ENCODE measurements around the gene UNC13D.
"Not testable (repeated sequence)": the region's sequence is repeated elsewhere in the genome, so short reads cannot be mapped to it uniquely, and the experiment has no call there.

The UNC13D gene

DNA sequence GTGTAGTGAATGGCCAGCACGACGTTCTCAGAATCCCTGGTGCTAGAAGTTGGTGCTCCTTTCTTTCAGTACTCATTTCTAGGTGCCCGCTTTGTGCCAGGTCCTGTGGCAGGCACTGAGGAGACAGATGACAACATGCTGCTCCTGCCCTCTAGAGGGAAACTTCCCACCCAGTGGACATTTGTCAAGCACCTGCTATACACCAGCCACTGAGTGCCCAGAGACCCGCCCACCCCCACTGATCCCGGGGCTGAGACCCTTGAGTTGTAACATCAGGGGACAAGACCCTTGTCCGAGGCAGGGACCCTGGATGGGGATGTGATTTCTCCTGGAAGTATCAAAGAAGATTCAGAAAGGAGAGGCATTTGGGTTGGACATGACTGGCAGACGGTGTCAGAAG is 25.1 kb downstream of the UNC13D start:
- DNase-seq: no peak

DNA sequence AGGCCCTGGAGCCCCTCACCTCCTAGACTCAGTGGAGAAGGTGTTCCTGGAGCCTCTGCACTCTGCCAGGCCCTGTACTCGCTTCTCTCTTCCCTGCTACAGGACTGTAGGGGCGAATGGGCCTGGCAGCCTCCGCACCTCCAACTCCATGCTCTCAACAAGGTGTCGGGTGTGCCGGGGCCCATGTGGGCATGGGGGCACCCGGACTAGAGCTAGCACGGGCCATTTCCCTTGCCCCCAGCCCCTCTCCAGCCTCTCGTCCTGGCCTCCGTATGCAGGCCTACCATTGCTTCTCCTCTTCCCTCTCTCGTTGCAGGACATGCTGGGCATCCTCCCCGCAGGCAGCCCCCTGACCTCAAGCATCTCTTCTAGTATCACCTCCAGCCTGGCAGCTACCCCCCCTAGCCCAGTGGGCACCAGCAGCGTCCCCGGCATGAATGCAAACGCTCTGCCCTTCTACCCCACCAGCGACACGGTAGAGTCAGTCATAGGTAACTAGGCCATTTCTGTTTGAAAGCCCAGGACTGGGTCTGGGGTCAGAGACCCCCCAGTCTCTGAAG is 25.8 kb downstream of the UNC13D start:
- DNase-seq: no peak

DNA sequence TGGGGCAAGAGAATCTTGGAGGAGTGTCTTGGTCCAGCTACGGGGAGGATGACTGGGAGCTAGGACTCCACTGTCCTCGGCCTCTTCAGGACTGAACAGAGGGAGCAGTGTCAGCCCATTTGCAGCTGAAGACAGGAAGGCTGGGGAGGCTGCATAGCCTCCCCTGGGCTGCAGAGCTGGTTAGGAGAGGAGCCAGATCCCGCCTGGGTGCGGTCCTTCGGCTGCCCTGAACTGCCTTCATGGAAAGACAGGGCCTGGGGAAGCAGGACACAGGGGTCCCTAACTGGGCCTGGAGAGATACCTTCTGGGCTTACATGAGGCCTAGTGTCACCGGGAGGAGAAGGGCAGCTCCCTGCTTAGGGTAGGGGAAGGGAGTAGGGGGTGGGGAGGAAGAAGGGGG is 26.6 kb downstream of the UNC13D start:
- DNase-seq: no peak

DNA sequence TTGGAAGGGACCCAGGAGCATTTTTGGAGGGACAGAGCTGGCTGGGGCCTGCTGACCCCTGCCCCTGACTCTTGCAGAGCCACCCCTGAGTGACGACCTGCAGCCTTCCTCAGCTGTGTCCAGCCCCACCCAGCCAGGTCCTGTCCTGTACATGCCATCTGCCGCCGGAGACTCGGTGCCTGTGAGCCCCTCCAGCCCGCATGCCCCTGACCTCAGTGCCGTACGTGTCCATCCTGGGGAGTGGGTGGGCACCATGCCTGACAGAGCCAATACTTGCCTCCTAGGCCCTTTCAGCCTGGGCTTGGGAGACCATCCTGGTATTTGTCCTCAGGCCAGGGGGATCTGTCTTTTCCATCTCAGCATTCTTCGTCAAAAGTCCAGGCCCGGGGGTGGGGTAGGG is 27.5 kb downstream of the UNC13D start:
- DNase-seq: no peak

DNA sequence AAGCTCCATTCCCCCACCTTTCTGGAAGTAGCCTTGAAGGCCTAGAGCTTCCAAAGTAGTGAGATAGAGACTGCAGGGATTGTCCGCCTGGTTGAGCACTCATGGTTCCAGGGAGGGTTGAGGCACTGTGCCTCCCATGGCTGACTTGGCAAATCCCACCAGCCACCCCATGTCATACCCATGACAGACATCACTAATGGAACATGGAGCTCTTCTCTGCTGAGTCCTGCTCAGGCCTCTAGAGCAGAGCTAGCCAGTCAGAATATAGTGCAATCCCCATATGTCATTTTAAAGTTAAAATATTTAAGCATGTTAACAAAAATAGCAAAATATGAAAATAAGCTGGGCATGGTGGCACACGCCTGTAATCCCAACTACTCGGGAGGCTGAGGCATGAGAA is 28.8 kb downstream of the UNC13D start:
- no peak for DNase-seq

DNA sequence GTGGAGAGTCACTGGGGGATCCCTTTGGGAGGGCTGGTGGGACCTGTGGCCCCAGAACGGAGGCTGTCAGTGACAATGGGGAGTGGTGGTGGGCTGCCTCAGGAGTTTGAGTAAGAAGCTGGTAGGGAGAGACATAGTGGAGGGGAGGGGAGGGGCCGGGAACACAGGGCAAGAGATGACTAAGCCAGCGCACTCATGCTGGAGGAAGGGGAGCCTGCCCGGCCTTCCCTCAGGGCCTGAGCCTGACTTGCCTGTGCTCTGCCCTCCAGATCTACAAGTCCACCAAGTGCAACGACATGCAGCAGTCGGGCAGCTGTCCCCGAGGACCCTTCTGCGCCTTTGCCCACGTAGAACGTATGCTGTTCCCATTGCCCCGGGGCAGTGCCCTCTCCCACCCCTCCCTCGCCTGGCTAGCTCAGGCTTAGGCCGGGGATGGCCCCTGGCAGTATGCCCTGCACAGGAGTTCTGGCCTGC is 29.3 kb downstream of the UNC13D start:
- DNase-seq: no peak

DNA sequence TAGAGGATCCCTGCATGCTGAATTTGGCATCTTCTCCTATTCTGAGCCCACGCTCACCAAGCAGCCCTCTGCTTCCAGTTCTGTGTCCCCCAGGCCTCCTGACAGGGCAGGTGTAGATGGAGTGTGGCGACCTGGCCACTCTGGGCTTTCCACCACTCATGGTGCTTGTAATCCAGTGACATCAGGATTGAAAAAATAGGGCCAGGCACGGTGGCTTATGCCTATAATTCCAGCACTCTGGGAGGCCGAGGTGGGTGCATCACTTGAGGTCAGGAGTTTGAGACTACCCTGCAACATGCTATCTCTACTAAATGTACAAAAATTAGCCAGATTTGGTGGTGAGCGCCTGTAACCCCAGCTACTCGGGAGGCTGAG is 30.2 kb downstream of the UNC13D start:
- DNase-seq: no peak

DNA sequence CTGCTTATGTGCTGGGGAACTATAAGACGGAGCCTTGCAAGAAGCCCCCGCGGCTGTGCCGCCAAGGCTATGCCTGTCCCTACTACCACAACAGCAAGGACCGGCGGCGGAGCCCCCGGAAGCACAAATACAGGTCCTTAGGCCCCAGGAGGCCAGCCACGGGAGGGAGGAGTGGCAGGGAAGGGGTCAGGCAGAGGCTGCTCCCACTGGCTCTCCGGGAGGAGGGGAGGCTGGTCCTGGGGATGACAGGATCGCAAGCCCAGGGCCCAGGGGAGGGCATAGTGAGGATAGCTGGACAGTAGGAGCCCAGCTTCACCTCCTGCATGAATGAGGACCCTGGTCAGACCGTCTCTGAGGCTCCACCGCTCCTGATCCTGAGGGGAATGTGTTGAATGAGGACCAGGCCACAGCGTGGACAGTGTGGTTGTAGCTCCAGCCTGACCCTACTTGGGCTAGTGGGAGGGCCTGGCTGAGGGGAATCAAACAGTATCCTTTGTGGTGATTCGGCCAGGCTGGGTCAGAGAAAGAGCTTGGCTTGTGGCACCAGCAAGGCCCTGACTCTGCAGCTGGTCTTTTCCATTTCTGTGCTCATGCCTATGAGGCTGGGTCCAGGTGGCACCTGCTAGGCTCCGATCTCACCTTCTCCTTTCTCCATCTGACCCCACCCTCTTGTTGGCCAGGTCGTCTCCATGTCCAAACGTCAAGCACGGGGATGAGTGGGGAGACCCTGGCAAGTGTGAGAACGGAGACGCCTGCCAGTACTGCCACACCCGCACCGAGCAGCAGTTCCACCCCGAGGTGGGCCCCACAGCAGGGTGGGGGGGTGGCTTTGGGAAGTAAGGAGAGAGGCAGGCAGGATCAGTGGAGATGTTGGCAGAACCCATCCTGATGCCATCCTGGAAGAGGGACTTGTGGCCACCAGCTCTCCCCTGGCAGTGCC is 30.9 kb downstream of the UNC13D start:
- no peak for DNase-seq

DNA sequence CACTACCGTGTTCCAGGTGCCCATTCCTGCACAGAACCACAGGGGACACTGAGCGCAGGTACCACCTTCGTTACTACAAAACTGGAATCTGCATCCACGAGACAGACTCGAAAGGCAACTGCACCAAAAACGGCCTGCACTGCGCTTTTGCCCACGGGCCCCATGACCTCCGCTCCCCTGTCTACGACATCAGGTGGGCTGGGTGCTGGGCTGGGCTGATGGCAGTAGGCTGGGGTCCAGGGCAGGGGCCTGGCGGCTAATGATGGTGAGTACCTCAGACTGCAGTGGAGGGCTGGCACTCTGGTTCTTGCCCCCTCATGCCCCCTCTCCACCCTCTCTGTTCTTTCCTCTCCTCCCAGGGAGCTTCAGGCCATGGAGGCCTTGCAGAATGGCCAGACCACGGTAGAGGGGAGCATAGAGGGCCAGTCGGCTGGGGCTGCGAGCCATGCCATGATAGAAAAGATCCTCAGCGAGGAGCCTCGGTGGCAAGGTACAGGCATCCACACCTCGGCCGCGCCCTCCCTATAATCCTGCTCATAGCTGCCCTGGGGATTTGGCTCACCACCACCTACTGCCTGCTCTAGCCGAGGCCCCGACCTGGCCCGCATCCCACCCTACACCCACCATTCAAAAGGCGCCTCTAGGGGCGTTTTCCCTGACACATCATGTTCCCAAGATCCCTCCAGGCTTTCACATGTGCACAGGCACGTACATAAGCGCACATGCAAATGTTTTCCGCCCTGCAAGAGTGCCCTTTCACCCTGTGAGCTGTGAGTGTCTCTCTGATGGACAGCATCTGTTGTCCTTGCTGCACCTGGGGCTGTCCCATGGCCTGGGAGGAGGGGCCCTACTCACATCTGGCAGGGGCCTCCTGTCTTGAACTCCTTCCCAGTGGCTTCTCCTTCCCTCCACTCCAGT is 31.8 kb downstream of the UNC13D start:
- no peak for DNase-seq

DNA sequence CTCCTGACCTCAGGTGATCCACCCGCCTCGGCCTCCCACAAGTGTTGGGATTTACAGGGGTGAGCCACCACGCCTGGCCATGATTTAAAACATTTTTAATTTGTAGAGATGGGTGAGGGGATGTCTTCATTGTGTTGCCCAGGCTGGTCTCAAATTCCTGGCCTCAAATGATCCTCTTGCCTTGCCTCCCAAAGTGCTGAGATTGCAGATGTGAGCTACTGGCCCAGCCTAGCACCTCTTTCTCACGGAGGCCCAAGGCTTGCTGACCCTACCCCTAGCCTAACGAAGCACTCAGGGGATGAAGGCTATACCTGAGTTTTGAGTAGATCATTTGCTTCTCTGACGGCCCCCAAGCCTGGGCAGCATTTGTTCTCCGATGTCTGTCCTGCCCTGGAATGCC is 33.0 kb downstream of the UNC13D start:
- no peak for DNase-seq

DNA sequence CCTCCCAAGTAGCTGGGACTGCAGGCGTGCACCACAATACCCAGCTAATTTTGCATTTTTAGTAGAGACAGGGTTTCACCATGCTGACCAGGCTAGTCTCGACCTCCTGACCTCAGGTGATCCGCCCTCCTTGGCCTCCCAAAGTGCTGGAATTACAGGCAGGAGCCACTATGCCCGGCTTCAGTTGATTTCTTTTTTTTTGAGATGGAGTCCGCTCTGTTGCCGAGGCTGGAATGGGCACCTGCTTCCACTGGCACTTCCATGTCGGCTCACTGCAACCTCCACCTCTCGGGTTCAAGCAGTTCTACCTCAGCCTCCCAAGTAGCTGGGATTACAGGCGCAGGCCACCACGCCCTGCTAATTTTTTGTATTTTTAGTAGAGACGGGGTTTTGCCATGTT is 33.4 kb downstream of the UNC13D start:
- not testable (repeated sequence) for DNase-seq

DNA sequence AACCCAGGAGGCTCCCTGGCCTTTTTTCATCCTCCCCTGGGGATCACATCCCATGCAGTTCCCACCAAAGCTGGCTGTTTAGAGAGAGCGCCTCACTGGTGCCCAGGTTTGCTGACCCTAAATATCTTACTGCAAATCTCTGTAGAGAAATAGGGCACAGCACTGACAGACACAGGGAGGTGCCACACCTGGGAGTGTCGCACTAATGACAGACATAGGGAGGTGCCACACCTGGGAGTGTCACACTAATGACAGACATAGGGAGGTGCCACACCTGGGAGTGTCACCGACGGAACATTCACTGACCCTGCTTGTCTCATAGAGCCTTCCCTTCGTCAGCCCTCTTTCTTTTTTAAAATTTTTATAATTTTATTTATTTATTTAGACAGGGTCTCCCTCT is 34.0 kb downstream of the UNC13D start:
- DNase-seq: no peak

DNA sequence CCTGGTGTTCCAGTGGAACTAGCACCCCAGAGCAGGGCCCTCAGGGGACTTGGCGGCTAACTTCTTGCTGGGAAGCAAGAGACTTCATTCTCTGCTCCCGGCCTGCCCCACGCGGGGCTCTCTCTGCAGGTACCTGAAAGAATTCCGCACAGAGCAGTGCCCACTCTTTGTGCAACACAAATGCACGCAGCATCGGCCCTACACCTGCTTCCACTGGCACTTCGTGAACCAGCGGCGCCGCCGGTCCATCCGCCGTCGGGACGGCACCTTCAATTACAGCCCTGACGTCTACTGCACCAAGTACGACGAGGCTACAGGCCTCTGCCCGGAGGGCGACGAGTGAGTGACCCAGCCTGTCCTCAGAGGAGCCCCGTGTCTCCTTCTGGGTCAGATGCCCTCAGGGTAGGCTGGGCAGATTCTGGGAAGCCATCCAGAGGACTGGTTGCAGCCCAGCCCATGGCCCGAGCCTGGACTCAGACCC is 34.5 kb downstream of the UNC13D start:
- no peak for DNase-seq

DNA sequence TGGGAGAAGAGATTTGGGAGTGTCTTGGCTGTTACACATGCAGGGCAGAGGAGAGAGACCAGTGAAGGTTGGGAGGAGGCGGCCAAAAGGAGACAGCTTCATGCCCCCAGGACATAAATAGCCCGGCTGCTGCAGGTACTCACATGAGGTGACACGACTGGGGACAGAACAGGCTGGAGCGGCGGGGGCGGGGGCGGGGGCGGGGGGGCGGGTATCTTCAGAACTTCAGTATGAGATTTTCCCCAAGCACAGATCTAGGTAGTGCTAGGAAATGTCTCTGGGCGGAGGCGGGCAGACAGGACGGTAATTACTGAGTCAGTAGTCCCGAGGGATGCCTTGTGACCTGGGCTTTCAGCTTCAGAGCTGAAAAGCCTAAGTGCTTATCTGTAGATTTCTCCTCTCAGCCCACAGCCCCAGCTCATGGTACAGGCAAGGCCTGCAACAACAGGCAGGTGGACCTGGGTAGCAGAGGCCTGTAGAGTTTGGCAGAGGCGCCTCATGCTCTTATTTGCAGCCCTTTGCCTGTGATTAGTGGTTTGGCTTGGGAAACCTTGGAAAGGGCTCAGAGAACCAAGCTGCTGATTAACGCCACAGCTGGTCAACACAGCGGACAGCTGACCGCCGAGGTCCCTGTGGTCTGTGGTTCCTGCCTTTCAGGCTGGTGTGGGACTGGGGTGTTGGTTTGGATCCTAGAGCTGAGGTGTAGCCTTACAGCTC is 35.1 kb downstream of the UNC13D start:
- DNase-seq: no peak

DNA sequence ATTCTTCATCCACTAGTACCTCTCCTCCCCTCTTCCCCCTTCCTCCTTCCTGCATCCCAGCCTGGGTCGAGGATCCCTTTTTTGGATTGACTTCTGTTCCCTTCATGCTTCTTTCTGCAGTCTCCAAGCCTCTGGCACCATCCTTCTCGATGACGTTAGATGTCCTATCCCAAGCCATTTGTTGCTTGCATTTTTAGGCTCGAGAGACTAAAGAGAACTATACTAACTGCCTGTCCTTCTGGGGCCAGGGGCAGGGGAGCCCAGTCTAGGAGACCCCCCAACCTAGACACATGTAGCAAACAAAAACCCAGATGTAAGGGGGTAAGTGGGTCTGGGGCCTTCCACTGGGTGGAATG is 35.7 kb downstream of the UNC13D start:
- DNase-seq: no peak

DNA sequence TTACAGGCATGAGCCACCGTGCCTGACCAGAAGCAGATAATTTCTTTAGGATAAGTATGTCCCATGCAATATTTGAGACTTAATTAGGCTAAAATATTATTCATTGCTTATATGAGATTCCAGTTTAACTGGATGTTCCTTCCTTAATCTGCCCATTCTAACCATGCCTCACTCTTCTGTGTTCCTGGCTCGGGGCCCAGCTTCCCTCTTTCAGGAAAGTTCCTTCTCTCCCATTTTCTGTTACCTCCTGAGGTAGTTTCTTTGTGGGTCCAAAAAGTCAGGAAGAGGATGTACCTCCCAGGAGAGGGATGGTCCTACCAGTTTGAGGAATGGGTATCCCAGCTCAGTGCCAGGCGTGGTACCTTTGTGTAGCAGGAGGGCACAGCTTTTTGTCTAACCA is 36.3 kb downstream of the UNC13D start:
- no peak for DNase-seq

DNA sequence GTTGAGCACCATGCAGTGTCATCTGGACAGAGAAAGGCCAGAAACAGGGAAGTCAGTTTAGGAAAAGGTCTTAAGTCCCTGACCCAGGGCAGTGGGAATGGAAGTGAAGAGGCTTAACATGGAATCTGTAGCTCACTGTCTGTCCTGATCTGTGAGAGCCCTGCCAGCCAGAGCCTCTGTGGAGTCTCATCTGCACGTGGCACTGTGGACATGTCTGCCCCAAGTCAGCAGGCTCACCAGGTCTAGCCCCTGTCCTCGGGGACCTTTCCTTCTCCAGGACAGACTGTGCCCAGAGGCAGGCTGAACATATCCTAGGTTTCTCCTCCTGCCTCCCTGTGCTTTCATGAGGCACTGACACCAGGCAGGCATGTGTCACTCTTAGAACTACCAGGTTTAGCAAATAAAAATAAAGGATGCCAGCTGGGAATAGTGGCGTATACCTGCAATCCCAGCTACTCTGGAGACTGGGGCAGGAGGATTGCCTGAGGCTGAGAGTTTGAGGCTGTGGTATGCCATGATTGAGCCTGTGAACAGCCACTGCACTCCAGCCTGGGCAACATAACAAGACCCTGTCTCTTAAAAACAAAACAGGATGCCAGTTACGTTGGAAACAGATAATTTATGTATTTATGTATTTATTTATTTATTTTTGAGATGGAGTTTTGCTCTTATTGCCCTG is 37.2 kb downstream of the UNC13D start:
- no peak for DNase-seq

DNA sequence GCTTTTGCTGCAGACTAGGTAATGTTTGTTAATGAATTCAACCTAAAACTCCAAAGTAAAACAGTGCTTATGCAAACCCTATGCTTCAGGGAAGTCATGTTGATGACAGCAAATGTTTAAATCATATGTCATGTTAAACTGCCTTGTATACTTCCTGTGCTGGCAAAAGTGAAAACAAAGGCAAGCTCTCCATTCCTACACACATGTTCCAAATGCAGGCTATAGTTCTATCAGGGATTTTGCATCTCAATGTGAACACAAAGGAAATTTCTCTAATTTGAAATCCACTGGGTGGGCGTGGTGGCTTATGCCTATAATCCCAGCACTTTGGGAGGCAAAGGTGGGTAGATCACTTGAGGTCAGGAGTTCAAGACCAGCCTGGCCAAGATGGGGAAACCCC is 40.3 kb downstream of the UNC13D start:
- DNase-seq: no peak

DNA sequence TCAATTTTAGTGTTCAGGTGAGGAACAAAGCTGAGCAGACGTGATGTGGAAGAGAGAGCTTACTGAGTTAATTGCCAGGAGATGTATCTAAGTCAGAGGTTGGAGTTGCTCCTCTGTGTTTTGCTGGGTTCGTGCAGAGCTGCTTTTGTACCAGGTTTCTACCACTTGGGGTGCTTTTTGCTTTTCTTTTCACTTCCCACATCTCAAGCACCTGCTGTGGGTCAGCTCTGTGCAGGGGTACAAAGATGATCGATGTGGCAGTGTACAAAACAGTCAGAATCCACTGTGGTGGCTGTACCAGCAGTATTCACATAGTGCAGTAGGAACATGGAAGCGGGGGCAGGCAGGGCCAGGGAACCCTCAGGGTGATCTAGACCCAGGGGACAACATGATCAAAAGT is 44.8 kb downstream of the UNC13D start:
- DNase-seq: no peak

DNA sequence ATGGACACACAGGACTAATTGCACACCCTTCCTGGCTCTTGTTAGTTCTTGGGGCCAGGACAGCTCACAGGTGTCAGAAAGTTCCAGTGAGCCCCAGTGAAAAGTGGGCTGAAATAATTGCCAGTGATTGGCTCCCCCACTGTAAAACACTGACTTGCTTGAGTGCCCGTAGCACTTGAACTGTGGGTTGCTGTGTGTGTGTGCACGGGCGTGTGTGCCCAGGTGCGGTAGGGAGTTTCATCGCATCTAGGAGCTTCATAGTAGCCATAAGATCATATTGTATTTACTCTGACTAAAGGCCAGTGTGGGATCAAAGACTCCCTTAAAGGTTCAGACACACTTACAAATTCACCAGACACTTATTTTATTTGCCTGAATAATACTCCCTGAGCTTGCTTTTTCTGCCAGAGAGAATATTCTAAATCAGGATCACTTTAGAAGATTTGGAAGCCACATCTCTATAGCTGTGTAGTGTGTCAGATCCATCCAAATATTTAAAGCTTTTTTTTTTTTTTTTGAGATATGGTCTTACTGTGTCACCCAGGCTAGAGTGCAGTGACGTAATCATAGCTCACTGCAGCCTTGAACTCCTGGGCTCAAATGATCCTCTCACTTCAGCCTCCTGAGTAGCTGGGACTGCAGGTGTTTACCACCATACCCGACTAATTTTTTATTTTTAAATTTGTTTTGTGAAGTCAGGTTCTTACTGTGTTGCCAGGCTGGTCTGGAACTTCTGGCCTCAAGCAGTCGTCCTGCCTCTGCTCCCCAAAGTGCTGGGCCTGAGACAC is 48.2 kb downstream of the UNC13D start:
- DNase-seq: no peak

DNA sequence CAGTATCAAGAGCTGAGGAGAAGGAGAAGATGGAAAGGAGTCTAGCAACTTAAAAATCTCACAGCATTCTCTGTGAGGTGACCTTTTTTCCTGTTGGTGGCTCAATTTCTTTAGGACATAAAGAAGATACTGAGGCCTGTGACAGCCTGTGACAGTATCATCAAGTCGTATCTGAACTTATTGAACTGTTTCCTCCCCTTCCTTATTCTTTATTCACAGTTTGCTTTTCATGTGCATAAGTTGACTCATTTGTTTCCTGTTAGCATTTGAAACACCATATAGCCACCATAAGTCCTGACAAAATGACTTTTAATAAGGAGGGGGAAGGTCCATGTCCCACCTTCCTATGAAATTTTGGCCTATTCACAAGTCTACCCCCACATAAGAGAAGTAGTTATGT is 50.7 kb downstream of the UNC13D start:
- no peak for DNase-seq

Data from CD4-positive, alpha-beta T cell treated with Interleukin-4 for 1 hour (primary cell).